HFF-Myc (cell line): ENCODE results near the gene ZFR.
"Not testable (repeated sequence)": the region's sequence is repeated elsewhere in the genome, so short reads cannot be mapped to it uniquely, and the experiment has no call there.

ENCODE experiments used
- DNase-seq: peaks from one replicate; pipeline ENCODE4 v3.0.0-alpha.2; 2011; ENCODE audit warnings: low read depth; ENCODE audit errors: extremely low read depth
- H3K4me3 ChIP-seq: replicated peaks from 2 replicates; pipeline ENCODE4 v1.5.1; 2011; ENCODE audit warnings: low read depth, mild to moderate bottlenecking, control low read depth, low read length
- CTCF ChIP-seq: IDR thresholded peaks from 2 replicates; pipeline ENCODE4 v1.5.1; 2012; ENCODE audit warnings: mild to moderate bottlenecking, low read depth, low read length, control low read depth; ENCODE audit errors: missing control alignments

Gene ZFR

DNA sequence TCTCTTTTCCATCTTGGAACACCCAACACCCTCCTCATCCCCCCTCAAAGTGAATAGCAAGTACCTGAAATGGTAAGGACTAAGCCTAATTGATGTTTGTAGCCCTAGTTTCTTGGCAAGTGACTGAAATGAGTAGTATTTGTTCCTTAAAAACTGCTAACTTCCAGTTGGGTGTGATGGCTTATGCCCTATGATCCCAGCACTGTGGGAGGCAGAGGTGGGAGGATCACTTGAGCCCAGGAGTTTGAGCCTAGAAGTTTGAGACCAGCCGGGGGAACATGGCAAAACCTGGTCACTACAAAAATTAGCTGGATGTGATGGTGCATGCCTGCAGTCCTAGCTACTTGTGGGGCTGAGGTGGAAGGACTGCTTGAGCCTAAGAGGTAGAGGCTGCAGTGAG, 44.1 kb downstream of the ZFR start:
- no peak for DNase-seq
- TF ChIP-seq CTCF, result no peak
- no peak overlapping the region for H3K4me3 ChIP-seq

DNA sequence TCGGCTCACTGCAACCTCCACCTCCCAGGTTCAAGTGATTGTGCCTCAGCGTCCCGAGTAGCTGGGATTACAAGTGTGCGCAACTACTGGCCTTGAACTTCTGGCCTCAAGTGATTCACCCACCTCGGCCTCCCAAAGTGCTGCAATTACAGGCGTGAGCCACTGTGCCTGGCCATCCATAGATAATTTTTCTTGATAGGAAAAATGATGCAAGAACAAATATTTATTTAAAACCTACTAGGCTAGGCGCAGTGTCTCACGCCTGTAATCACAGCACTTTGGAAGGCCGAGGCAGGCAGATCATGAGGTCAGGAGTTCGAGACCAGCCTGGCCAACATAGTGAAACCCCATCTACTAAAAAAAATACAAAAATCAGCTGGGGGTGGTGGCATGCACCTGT, 45.8 kb downstream of the ZFR start:
- not testable (repeated sequence) for H3K4me3 ChIP-seq, DNase-seq

DNA sequence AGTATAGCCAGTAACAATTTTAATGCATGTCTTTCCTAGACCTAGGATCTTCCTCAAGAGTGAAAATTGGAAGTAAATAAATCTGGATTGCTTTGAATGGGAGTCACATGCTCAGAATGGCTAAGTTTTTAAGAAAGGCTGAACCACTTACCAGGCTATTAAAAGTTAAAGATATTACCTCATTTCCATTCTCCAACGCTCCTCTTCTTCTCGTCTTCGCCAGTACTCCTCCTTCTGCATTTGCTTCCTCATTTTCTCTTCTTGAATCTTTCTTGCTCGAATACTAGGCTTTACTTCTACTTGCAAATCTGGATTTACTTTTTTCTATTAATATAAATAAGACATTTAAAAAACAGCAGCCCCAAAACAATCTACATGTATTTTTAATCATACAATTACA, 49.6 kb downstream of the ZFR start:
- TF ChIP-seq CTCF, result no peak
- no peak overlapping the region for H3K4me3 ChIP-seq
- no peak for DNase-seq

DNA sequence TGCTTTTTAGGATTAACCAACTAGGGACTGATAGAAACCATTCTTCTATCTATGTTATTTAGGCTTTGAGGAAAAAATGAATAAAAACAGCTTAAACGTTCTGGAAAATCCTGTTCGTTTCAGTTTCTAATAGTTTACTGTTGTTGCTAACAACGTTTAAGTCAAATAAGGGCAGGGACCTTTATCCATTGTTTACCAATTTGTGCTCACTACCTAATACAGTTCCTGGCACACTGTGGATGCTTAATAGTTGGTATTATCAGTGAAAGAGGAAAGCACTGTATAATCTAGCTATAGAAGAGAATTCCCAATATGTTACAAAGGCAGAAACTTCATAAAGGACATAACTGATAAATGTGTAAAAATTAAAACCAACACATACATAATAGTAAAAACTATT, 52.5 kb downstream of the ZFR start:
- DNase-seq, result no peak
- no peak for TF ChIP-seq CTCF
- H3K4me3 ChIP-seq, result no peak overlapping the region

GRCh38 chr5:32390819-32391591, 53.5 kb downstream of the ZFR start:
- no peak for TF ChIP-seq CTCF
- no peak overlapping the region for H3K4me3 ChIP-seq
- DNase-seq, result peak; percentile 26

- TF ChIP-seq CTCF, result no peak
- DNase-seq, result no peak
- no peak overlapping the region for H3K4me3 ChIP-seq
Measured at GRCh38 chr5:32388432-32389129, 56.0 kb downstream of the ZFR start.

DNA sequence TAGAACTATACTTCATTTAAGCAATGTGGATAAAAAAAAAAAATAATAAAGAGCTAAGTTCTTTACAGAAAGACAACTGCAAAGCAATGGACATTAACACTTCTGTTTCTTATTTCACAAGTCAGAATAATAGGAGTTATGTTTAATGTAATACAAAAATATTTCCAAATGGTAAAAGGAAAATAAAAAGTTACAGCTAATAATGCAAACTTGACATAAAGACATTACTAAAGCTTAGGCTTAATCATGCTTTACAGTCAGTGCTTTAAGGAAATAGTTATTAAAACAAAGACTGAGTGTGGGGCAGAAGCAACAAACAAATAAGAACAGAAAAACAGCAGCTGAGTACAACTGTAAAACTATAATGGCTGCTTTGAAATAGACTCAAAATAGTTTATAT, 56.7 kb downstream of the ZFR start:
- no peak for TF ChIP-seq CTCF
- H3K4me3 ChIP-seq, result no peak overlapping the region

More for the DNA sequence above, 56.7 kb downstream of the ZFR start:
- no peak for DNase-seq
